PC-9 (cell line): ENCODE data around the gene EPG5.

Experiments
- CTCF ChIP-seq: fragments of 200-600 bp; sonication (generic); conservative IDR thresholded peaks from 2 replicates; pipeline ENCODE4 v1.6.1; 2017; ENCODE audit warnings: mixed run types, antibody characterized with exemption, mild to moderate bottlenecking, moderate library complexity
- EZH2 ChIP-seq: fragments of 200-600 bp; sonication (generic); IDR thresholded peaks from 2 replicates; pipeline ENCODE4 v1.8.0; 2017; ENCODE audit warnings: antibody characterized with exemption, low read depth

GRCh38 chr18:45876161-45876560 lies 91.0 kb downstream of the EPG5 start:
- no peak for TF ChIP-seq CTCF
- no peak for TF ChIP-seq EZH2
